ENCODE results near the gene HSPA1A.
"Not testable (repeated sequence)": the region's sequence is repeated elsewhere in the genome, so short reads cannot be mapped to it uniquely, and the experiment has no call there.

DNA sequence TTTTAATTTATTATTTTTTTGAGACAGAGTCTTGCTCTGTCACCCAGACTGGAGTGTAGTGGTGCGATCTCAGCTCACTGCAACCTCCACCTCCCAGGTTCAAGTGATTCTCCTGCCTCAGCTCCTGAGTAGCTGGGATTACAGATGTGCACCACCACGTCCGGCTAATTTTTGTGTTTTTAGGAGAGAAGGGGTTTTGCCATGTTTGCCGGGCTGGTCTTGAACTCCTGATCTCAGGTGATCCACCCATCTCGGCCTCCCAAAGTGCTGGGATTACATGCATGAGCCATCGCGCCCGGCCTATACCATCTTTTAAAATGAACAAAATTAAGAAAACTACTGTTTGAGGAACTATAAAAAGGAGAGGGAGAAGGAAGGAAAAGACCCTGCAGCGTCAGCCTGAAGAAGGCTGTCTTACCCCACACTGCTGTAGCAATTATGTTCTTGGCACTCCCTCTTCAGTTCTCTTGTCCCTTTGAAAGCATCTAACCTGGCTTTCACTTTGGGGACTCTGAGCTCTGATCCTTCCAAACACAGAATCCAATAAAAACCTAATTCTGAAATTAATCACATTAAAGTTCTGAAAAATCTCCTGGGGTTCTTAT, 8.4 kb downstream of the HSPA1A start:
- TF ChIP-seq, protein P1, sequence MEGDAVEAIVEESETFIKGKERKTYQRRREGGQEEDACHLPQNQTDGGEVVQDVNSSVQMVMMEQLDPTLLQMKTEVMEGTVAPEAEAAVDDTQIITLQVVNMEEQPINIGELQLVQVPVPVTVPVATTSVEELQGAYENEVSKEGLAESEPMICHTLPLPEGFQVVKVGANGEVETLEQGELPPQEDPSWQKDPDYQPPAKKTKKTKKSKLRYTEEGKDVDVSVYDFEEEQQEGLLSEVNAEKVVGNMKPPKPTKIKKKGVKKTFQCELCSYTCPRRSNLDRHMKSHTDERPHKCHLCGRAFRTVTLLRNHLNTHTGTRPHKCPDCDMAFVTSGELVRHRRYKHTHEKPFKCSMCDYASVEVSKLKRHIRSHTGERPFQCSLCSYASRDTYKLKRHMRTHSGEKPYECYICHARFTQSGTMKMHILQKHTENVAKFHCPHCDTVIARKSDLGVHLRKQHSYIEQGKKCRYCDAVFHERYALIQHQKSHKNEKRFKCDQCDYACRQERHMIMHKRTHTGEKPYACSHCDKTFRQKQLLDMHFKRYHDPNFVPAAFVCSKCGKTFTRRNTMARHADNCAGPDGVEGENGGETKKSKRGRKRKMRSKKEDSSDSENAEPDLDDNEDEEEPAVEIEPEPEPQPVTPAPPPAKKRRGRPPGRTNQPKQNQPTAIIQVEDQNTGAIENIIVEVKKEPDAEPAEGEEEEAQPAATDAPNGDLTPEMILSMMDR (conservative IDR thresholded peaks at IDR 0.05 in 1 of 2, IDR thresholded peaks at IDR 0.05 in 1 of 2; ENCODE audit: low read depth in 1 of 2, low read length in 2 of 2), result not testable (repeated sequence)
- not testable (repeated sequence) for TF ChIP-seq EZH2 (IDR thresholded peaks at IDR 0.05; ENCODE audit: low read length, missing control alignments)
